Measurements from ENCODE around the gene ZNF804B.

The ZNF804B gene

DNA sequence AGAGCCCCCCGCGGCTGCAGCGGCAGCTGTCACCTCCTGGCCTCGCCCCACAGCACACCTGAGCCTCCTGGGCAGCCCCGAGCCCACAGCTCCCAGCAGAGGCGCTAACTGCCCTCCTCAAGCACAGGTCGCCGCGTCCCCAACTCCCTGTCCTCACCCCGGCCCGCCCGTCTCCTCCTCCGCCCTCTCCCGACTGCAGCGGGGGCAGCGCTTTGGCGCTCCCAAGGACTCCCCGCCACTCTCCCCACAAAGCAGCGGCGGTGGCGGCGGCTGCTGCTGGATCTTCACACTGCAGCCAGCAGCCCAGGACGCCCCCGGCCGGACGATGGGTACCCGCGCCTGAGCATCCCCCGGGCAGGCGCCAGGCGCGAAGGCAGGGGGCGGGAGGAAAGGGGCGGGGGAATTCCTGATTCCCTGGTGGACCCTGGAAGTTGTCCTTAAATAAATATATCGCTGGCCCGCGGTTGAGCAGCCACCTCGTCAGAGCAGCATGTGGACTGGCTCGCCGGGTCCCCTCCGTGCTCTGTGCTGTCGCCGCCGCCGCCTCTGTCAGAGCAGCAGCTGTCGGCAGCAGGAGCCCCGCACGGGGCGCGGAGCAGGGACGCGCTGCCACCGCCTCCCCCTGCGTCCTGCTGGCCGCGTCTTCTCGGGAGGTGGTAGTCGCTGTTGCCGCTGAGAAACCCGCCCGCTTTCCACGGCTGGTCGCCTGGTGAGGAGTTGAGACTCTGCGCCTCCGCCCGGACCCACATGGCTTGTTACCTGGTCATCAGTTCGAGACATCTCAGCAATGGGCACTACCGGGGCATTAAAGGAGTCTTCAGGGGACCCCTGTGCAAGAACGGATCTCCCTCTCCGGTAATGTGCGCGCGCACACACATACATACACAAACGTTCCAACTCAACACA is at the start of gene ZNF804B:
ZNF804B (plus strand) TSS at position 471 of the 906 bp plus-strand sequence; CDS start at position 748, 277 bp downstream.
- Mint-ChIP-seq H3K4me1 (peaks cover 5% of the 10 kb centered on the region), H3K9me3 (no peaks in the 10 kb centered on the region), H3K36me3 (no peaks in the 10 kb centered on the region), H3K27me3 (peaks cover 42% of the 10 kb centered on the region), H3K27ac (no peak within 1 kb of the TSS), H3K4me3 (no peak within 1 kb of the TSS)
- CTCF ChIA-PET = no interaction called here
- DNase-seq = no peak

DNA sequence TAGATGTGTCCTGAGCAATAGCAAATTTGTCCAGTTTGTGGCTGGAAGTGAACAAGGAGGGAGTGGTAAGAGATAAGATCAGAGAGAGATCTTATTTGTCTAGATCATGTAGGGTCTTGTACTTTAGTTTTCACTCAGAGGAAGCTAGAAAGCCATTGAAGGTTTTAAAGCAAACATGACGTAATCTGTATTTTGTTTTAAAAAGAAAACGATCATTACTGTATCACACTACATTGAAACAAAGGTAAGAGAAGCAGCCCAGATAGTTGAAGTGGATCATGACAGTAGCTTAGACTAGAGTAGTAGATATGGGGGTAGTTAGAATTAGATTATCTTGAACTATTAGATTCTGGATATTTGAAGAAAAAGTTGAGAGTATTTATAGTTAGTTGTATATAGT is 23.6 kb upstream of the ZNF804B start:
- Mint-ChIP-seq H3K27ac (no peak overlapping the region), H3K4me3 (no peak overlapping the region), H3K9me3 (no peaks in the 10 kb centered on the region), H3K36me3 (no peaks in the 10 kb centered on the region), H3K27me3 (no peaks in the 10 kb centered on the region), H3K4me1 (no peaks in the 10 kb centered on the region)
- CTCF ChIA-PET = no interaction called here
- DNase-seq = no peak

DNA sequence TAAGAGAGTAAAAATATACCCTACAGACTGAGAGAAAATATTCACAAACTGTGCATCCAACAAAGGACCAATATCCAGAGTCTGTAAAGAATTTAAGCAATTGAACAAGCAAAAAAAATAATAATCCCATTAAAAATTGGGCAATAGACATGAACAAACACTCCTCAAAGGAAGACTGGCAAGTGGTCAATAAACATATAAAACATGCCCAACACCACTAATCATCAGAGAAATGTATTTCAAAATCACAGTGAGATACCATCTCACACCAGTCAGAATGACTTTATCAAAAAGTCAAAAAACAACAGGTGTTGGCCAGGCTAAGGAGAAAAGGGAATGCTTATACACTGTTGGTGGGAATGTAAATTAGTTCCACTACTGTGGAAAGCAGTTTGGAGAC is 21.9 kb upstream of the ZNF804B start:
- Mint-ChIP-seq H3K4me1 (no peaks in the 10 kb centered on the region), H3K27me3 (peaks cover under 1% of the 10 kb centered on the region), H3K36me3 (no peaks in the 10 kb centered on the region), H3K27ac (no peak overlapping the region), H3K4me3 (no peak overlapping the region), H3K9me3 (no peaks in the 10 kb centered on the region)
- no peak for DNase-seq
- CTCF ChIA-PET = no interaction called here

DNA sequence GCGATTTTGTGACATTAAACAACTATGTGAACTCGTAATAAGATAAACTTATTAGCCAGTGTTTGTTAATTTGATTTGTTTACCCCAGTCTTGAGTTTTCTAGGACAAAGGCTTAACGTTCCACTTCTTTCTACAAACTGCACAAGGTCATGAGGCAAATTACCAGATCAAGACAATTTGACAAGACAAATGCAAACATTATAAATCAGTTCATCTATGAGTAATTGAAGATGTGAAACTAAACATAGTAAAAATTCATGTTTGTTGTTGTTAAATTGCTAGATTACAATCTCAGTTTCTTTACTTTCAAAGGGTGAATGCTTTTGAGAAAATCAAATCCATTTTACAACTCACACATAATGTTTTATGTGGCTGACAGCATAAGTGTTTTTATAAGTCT is 13.4 kb upstream of the ZNF804B start:
- H3K36me3 Mint-ChIP-seq = no peaks in the 10 kb centered on the region
- H3K9me3 Mint-ChIP-seq = no peaks in the 10 kb centered on the region
- H3K4me3 Mint-ChIP-seq = no peak overlapping the region
- no peak for DNase-seq
- no peaks in the 10 kb centered on the region for H3K4me1 Mint-ChIP-seq
- H3K27me3 Mint-ChIP-seq = peaks cover 4% of the 10 kb centered on the region
- CTCF ChIA-PET = no interaction called here
- no peak overlapping the region for H3K27ac Mint-ChIP-seq

DNA sequence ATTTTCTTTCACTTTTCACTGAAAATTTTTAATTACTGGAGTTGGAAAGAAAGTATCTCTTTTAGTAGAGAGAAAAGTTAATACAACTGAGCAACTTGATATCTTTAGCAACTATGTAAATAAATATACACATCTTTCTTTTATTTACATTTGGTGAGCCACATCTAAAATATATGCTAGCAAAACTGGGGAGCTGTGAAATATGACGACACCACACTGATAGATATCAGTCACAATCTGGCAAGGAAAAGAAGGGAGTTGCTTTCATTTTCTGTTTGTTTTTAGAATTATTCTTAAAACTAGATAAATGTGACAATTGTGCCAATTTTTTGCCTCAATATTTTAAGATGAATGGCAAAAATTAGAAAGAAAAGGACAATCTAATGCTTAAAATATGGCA is 2.7 kb upstream of the ZNF804B start:
- H3K9me3 Mint-ChIP-seq = no peaks in the 10 kb centered on the region
- peaks cover 36% of the 10 kb centered on the region for H3K27me3 Mint-ChIP-seq
- no peak overlapping the region for H3K27ac Mint-ChIP-seq
- H3K4me1 Mint-ChIP-seq = peaks cover 5% of the 10 kb centered on the region
- DNase-seq = no peak
- CTCF ChIA-PET = no interaction called here
- H3K4me3 Mint-ChIP-seq = no peak overlapping the region
- H3K36me3 Mint-ChIP-seq = no peaks in the 10 kb centered on the region

DNA sequence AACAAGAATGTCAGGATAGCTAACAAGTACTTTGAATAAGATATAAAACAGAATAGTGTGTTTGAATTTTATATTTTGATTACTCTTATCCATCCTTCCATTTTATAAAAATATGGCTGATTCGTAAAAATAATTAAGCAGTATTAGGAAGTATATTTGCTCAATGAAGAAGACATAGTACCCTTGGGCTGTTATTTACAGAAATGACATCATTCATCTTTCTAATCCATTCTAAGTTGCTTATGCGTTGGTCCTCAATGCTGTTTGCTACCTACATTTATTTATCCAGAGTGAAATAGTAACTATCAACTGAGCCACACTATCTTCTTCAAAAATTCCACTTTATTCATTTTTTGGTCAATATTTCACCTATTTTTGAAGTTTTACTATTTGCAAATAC is 2.1 kb upstream of the ZNF804B start:
- H3K4me3 Mint-ChIP-seq = no peak overlapping the region
- no peak for DNase-seq
- CTCF ChIA-PET = no interaction called here
- peaks cover 5% of the 10 kb centered on the region for H3K4me1 Mint-ChIP-seq
- H3K9me3 Mint-ChIP-seq = no peaks in the 10 kb centered on the region
- no peak overlapping the region for H3K27ac Mint-ChIP-seq
- no peaks in the 10 kb centered on the region for H3K36me3 Mint-ChIP-seq
- peaks cover 39% of the 10 kb centered on the region for H3K27me3 Mint-ChIP-seq

DNA sequence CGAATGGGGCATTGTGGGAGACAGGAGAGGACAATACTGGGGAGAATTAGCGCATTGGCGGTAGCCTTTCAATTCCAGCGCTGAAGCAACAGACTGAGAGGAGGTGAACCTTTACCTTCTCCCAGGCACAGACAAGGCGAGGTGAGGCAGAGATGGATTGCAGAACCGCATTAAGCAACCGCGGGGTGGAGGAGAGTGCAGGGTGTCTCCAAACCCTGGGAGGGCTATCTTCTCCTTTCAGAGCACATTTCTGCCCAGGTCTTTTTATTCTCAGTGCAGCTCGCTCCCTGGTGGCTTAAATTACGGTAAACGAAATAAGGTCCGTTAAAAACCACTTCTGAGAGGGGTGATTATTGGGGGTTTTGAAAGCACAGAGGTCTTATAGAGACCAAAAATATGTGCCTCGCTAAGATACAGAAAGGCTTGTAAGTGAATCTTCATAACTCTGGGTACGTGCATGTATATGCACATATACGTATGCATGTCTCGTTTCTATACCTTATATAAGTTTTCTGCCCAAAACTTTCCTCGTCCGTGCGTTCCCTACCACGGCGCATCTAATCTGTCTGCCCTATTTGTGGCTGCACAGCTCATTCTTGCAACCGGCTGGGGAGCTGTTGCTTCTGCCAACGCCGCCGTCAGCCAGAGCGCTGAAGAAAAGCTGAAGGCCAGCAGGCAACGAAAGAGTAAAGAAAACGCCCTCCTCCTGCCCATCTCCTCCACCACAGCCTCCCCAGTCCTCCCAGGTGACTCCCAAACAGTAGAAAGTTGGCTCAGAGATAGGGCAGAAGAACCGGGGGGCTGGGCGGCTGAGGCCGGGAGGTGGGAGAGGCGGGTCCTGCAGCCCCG is 895 bp upstream of the ZNF804B start:
- DNase-seq = peak; percentile 20
- CTCF ChIA-PET = no interaction called here
- peaks cover 5% of the 10 kb centered on the region for H3K4me1 Mint-ChIP-seq

DNA sequence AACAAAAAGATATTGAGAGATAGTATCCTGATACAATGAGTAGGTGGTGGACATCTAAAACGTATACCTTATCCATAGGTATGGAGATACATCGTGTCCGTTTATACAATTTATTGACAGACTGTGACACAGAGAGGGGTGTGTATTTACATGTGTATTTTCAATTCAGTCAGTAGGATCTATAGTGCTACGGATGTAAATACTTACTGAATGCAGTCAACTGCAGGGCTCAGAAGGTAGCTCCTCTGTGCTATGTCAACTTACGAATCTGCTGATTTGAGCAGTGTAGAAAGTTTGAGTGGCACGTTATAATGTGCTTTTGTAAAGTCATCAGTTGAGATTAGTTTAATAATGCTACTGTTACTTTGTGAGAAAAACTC is 626 bp downstream of the ZNF804B start:
- H3K27me3 Mint-ChIP-seq = peaks cover 42% of the 10 kb centered on the region
- no peak overlapping the region for H3K4me3 Mint-ChIP-seq
- no peaks in the 10 kb centered on the region for H3K9me3 Mint-ChIP-seq
- no peak overlapping the region for H3K27ac Mint-ChIP-seq
- H3K4me1 Mint-ChIP-seq = peaks cover 5% of the 10 kb centered on the region
- H3K36me3 Mint-ChIP-seq = no peaks in the 10 kb centered on the region
- no peak for DNase-seq
- CTCF ChIA-PET = no interaction called here

More for the DNA sequence above, 895 bp upstream of the ZNF804B start:
- H3K9me3 Mint-ChIP-seq = no peaks in the 10 kb centered on the region
- H3K36me3 Mint-ChIP-seq = no peaks in the 10 kb centered on the region
- no peak overlapping the region for H3K27ac Mint-ChIP-seq
- H3K4me3 Mint-ChIP-seq = no peak overlapping the region
- peaks cover 42% of the 10 kb centered on the region for H3K27me3 Mint-ChIP-seq

DNA sequence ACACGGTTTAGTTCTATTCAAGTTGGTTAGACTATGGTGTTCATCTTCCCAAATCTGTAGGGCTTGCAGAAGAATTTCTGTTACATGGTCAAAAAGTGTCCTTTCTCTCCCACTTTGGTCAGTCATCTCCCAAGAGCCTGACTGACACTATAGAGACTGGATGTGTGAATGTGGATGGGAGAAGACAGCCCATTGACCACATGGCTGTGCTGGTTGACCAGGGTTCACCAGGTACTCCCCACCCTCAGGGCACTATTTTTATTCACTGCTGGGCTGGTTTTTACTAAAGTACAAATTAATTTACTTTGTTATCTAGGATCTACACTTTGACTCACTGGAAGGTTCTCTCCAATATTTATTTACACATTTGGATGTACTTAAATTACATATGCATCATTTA is 2.3 kb downstream of the ZNF804B start:
- Mint-ChIP-seq H3K27ac (no peak overlapping the region), H3K4me3 (no peak overlapping the region), H3K27me3 (peaks cover 36% of the 10 kb centered on the region), H3K9me3 (no peaks in the 10 kb centered on the region), H3K36me3 (no peaks in the 10 kb centered on the region), H3K4me1 (peaks cover 5% of the 10 kb centered on the region)
- DNase-seq = no peak
- CTCF ChIA-PET = no interaction called here

DNA sequence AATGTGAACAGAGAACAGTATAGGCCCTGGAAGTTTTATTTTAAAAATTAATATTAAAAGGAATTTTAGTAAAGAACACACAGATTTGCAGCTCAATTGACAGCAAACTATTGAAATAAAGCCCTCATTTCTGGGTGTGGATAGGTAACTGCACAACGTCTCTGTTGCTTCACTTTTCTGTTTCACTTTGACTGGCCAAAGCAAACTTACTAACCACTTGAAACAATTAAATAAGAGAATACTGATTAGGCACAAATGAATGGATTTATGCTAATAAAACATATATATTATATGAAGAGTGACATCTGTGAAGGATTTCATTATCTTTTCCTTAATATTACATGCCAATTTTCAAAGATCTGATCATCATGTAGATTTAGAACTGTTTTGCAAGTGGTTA is 11.9 kb downstream of the ZNF804B start:
- Mint-ChIP-seq H3K27ac (no peak overlapping the region), H3K4me3 (no peak overlapping the region), H3K36me3 (no peaks in the 10 kb centered on the region), H3K27me3 (no peaks in the 10 kb centered on the region), H3K4me1 (no peaks in the 10 kb centered on the region), H3K9me3 (no peaks in the 10 kb centered on the region)
- no peak for DNase-seq
- CTCF ChIA-PET = no interaction called here

DNA sequence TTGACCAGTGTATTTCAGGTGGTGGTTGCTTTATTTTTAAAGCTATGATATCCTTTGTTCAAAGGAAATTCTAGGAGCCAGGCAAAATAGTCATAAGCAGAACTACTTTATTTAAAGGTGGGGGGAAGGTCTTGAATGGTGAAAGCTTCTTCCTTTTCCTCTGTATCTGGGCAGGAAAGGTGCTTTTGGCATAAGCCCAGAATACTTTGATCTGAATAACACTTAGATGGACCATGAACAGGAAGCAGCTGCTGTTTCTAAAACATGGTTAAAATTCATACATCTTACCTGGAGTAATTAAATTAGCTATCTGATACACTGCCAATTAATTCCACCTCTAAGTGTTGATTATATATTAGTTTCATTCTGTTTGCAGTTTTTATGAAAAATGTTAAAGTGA is 13.3 kb downstream of the ZNF804B start:
- no peaks in the 10 kb centered on the region for H3K36me3 Mint-ChIP-seq
- H3K9me3 Mint-ChIP-seq = no peaks in the 10 kb centered on the region
- H3K27ac Mint-ChIP-seq = no peak overlapping the region
- no peaks in the 10 kb centered on the region for H3K4me1 Mint-ChIP-seq
- no peak overlapping the region for H3K4me3 Mint-ChIP-seq
- CTCF ChIA-PET = no interaction called here
- no peak for DNase-seq
- no peaks in the 10 kb centered on the region for H3K27me3 Mint-ChIP-seq

DNA sequence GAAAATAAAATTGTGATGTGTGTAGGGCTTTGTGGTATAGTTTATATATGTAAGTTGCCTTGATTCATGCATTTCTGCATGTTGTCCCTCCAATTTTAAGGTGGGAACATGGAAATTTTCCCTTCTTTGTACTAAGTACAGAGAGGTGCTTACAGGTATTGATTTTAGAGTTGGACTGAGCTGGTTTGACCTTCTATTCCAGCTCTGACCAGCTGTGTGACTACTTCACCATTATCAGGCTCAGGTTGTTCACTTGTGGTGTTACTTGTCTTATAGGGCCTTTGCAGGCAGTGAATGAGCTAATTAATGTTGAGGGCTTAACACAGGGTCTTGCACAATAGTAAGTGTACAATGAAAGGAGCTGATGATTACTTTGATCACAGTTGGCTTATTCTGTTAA is 16.3 kb downstream of the ZNF804B start:
- no peak for DNase-seq
- H3K27me3 Mint-ChIP-seq = no peaks in the 10 kb centered on the region
- H3K27ac Mint-ChIP-seq = no peak overlapping the region
- CTCF ChIA-PET = no interaction called here
- H3K4me3 Mint-ChIP-seq = no peak overlapping the region
- H3K9me3 Mint-ChIP-seq = no peaks in the 10 kb centered on the region
- no peaks in the 10 kb centered on the region for H3K36me3 Mint-ChIP-seq
- H3K4me1 Mint-ChIP-seq = no peaks in the 10 kb centered on the region

DNA sequence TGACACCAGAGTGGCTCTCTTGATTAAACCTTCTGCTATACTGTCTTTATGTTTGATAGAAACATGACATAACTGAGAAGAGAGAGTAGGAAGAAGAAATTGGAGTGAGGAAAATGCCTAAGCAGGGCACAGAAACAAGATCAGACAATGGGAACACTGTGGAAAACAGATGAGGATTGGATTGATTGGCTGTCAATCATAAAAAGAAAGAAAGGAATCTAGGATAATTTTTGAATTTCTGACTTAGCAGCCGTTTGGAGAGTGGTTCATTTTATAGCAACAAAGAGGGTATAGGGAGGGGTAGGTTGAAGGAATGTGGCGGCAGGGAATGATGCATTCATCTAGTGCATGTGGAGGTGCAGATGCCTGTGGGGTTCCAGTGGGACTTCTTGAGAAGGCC is 28.3 kb downstream of the ZNF804B start:
- H3K36me3 Mint-ChIP-seq = no peaks in the 10 kb centered on the region
- H3K4me1 Mint-ChIP-seq = no peaks in the 10 kb centered on the region
- no peak overlapping the region for H3K4me3 Mint-ChIP-seq
- H3K27me3 Mint-ChIP-seq = peaks cover 5% of the 10 kb centered on the region
- H3K9me3 Mint-ChIP-seq = no peaks in the 10 kb centered on the region
- peak overlapping the region; percentile 71 for H3K27ac Mint-ChIP-seq
- CTCF ChIA-PET = no interaction called here
- DNase-seq = no peak

DNA sequence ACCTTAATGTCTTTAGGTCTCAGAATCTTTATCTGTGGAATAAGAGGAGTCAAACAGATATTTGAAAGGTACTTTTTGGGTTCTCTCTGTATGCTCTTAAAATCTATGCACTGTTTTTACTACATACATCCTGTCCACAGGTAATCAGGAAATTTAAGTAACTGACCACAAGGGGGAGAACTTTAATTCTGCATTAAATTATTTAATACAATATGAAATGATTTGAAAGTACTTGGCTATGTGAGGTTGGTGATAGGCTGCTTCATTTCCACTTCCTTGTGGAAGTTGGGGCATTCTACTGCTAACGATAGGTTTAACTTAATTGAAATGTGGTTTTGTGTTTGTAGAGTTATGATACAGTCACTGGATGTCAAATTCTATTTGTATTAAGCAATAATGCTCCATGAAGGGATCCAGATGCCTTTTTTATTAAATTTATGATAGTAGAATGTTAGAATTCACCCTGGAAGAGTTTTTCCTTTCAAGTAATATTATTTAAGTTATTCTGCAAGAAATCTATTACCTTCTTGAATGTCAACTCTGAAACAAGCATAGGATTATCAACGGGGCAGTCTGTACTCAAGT is 30.1 kb downstream of the ZNF804B start:
- no peak for DNase-seq
- H3K27ac Mint-ChIP-seq = no peak overlapping the region
- peaks cover 5% of the 10 kb centered on the region for H3K27me3 Mint-ChIP-seq
- no peaks in the 10 kb centered on the region for H3K4me1 Mint-ChIP-seq
- CTCF ChIA-PET = interaction anchor here (0.8 kb wide), 1 partner anchor 981 kb away, joined by 4 read pairs; no protein-coding TSS in a partner anchor
- H3K9me3 Mint-ChIP-seq = no peaks in the 10 kb centered on the region
- H3K36me3 Mint-ChIP-seq = no peaks in the 10 kb centered on the region
- H3K4me3 Mint-ChIP-seq = no peak overlapping the region

Measured in activated naive CD4-positive, alpha-beta T cell treated with anti-CD3 and anti-CD28 coated beads, Interleukin-2, amount 10 ng/mL, durations not matched to agents 7 days and 5 days (primary cell).